Calu3 (cell line): ENCODE data around the gene LRRC75A. TPM values are rescaled to one million over a fixed set of nuclear protein-coding genes. Genes with fewer than 3 reads are reported as not detected.

Experiments used
- BruUV-seq: library from RNA; stranded (reverse); fragments of 400-500 nt; replicated peaks from 2 replicates; lab custom pipeline; 2021; lab: Mats Ljungman, UMichigan
- CTCF ChIA-PET: fragments of 300-600 bp; sonication (Branson Sonifier 250); formaldehyde crosslinking; loops from one replicate; lab custom pipeline; 2022; ENCODE audit warnings: antibody characterized with exemption; lab: Charles Lee
- DNase-seq: peaks from one replicate; pipeline ENCODE4 v3.0.0; 2022
- H3K27ac Mint-ChIP-seq: one replicate; pipeline ENCODE4 v1.8.0; 2022; ENCODE audit warnings: mixed read lengths; ENCODE audit not compliant: unreplicated experiment
- H3K27me3 Mint-ChIP-seq: one replicate; pipeline ENCODE4 v1.8.0; 2022; ENCODE audit warnings: mixed read lengths; ENCODE audit not compliant: unreplicated experiment
- H3K36me3 Mint-ChIP-seq: one replicate; pipeline ENCODE4 v1.8.0; 2022; ENCODE audit warnings: mild to moderate bottlenecking, moderate library complexity, mixed read lengths; ENCODE audit not compliant: insufficient read depth, unreplicated experiment
- H3K4me1 Mint-ChIP-seq: one replicate; pipeline ENCODE4 v1.8.0; 2022; ENCODE audit warnings: mild to moderate bottlenecking, low read depth, mixed read lengths; ENCODE audit not compliant: unreplicated experiment
- H3K4me3 Mint-ChIP-seq: one replicate; pipeline ENCODE4 v1.8.0; 2022; ENCODE audit warnings: mild to moderate bottlenecking, low read depth, moderate library complexity, mixed read lengths; ENCODE audit not compliant: unreplicated experiment
- H3K9me3 Mint-ChIP-seq: one replicate; pipeline ENCODE4 v1.8.0; 2022; ENCODE audit warnings: low read depth, mixed read lengths; ENCODE audit not compliant: unreplicated experiment
- CTCF ChIP-seq: fragments of 200-600 bp; IDR thresholded peaks from one replicate; pipeline ENCODE4 v1.8.0; 2022; ENCODE audit warnings: antibody characterized with exemption; ENCODE audit not compliant: unreplicated experiment
- intact Hi-C: fragments of 100-400 bp; cut with micrococcal nuclease; formaldehyde crosslinking; loops from one replicate; pipeline ENCODE4 v1.10.0; 2022; ENCODE audit not compliant: unreplicated experiment
- total RNA-seq: library from RNA; stranded (reverse); gene quantifications from 2 replicates; pipeline ENCODE4 v1.2.3, GENCODE V29; 2022

The LRRC75A gene
- total RNA-seq, 1 experiment from 2014 or later = 3.0 TPM

GRCh38 chr17:16447676-16448075 lies 44.3 kb downstream of the LRRC75A start:
- intact Hi-C loops = no loop called here
- no peak for TF ChIP-seq CTCF
- peaks cover 25% of the 10 kb centered on the region for H3K36me3 Mint-ChIP-seq
- no peaks in the 10 kb centered on the region for H3K9me3 Mint-ChIP-seq
- no peaks in the 10 kb centered on the region for H3K4me1 Mint-ChIP-seq
- no TSS peak for BruUV-seq
- H3K4me3 Mint-ChIP-seq = no peak overlapping the region
- no peaks in the 10 kb centered on the region for H3K27me3 Mint-ChIP-seq
- H3K27ac Mint-ChIP-seq = peak overlapping the region; percentile 30
- CTCF ChIA-PET = no interaction called here
- DNase-seq = no peak

- CTCF ChIA-PET = no interaction called here
- no TSS peak for BruUV-seq
- no peak for TF ChIP-seq CTCF
- Mint-ChIP-seq H3K36me3 (peaks cover 37% of the 10 kb centered on the region), H3K27ac (no peak overlapping the region), H3K4me1 (no peaks in the 10 kb centered on the region), H3K9me3 (no peaks in the 10 kb centered on the region), H3K27me3 (no peaks in the 10 kb centered on the region), H3K4me3 (no peak overlapping the region)
- no peak for DNase-seq
- intact Hi-C loops = no loop called here
Observed at GRCh38 chr17:16446338-16446983, 45.5 kb downstream of the LRRC75A start.

- Mint-ChIP-seq H3K4me3 (no peak overlapping the region), H3K9me3 (no peaks in the 10 kb centered on the region), H3K36me3 (peaks cover 58% of the 10 kb centered on the region), H3K27me3 (no peaks in the 10 kb centered on the region), H3K27ac (no peak overlapping the region), H3K4me1 (no peaks in the 10 kb centered on the region)
- intact Hi-C loops = no loop called here
- CTCF ChIA-PET = no interaction called here
- DNase-seq = no peak
- BruUV-seq = no TSS peak
- no peak for TF ChIP-seq CTCF
Observed at GRCh38 chr17:16444258-16444886, 47.6 kb downstream of the LRRC75A start.

GRCh38 chr17:16443511-16444257 lies 48.3 kb downstream of the LRRC75A start:
- BruUV-seq = no TSS peak
- CTCF ChIA-PET = no interaction called here
- Mint-ChIP-seq H3K36me3 (peaks cover 65% of the 10 kb centered on the region), H3K27ac (no peak overlapping the region), H3K4me3 (no peak overlapping the region), H3K9me3 (no peaks in the 10 kb centered on the region), H3K4me1 (no peaks in the 10 kb centered on the region), H3K27me3 (no peaks in the 10 kb centered on the region)
- no peak for TF ChIP-seq CTCF
- DNase-seq = no peak
- intact Hi-C loops = no loop called here
